HEK293 (cell line): ENCODE measurements around the gene BYSL.

Source experiments
- BCL11A ChIP-seq: fragments of 450-650 bp; formaldehyde crosslinking; IDR thresholded peaks from 2 replicates; pipeline ENCODE4 v1.5.1; 2016; ENCODE audit warnings: low read depth, missing biosample characterization, missing genetic modification characterization
- BCL11B ChIP-seq: fragments of 450-650 bp; formaldehyde crosslinking; IDR thresholded peaks from 2 replicates; pipeline ENCODE4 v1.5.1; 2016; ENCODE audit warnings: low read depth, missing biosample characterization, missing genetic modification characterization
- KLF9 ChIP-seq: fragments of 450-650 bp; formaldehyde crosslinking; IDR thresholded peaks from 2 replicates; pipeline ENCODE4 v1.5.1; 2016; ENCODE audit warnings: missing biosample characterization, missing genetic modification characterization, low read depth
- PRDM2 ChIP-seq: fragments of 450-650 bp; formaldehyde crosslinking; IDR thresholded peaks from 2 replicates; pipeline ENCODE4 v1.5.1; 2016; ENCODE audit warnings: missing biosample characterization, missing genetic modification characterization, borderline replicate concordance
- RBAK ChIP-seq: fragments of 450-650 bp; formaldehyde crosslinking; IDR thresholded peaks from 2 replicates; pipeline ENCODE4 v1.5.1; 2016; ENCODE audit warnings: missing biosample characterization, missing genetic modification characterization
- SCRT2 ChIP-seq: fragments of 450-650 bp; formaldehyde crosslinking; IDR thresholded peaks from 2 replicates; pipeline ENCODE4 v1.5.1; 2016; ENCODE audit warnings: missing biosample characterization, missing genetic modification characterization
- SETDB1 ChIP-seq: IDR thresholded peaks from one replicate; pipeline ENCODE4 v1.6.1; 2017; ENCODE audit warnings: mild to moderate bottlenecking, low read length, moderate library complexity, mixed read lengths; ENCODE audit not compliant: insufficient read length
- SP7 ChIP-seq: fragments of 450-650 bp; formaldehyde crosslinking; IDR thresholded peaks from 2 replicates; pipeline ENCODE4 v1.5.1; 2016; ENCODE audit warnings: missing biosample characterization, missing genetic modification characterization
- ZBTB49 ChIP-seq: fragments of 450-650 bp; formaldehyde crosslinking; IDR thresholded peaks from 2 replicates; pipeline ENCODE4 v1.5.1; 2016; ENCODE audit warnings: missing biosample characterization, missing genetic modification characterization, low read depth
- ZFP41 ChIP-seq: fragments of 450-650 bp; formaldehyde crosslinking; IDR thresholded peaks from 2 replicates; pipeline ENCODE4 v1.5.1; 2016; ENCODE audit warnings: missing biosample characterization, missing genetic modification characterization, borderline replicate concordance
- ZNF146 ChIP-seq: fragments of 450-650 bp; formaldehyde crosslinking; IDR thresholded peaks from 2 replicates; pipeline ENCODE4 v1.5.1; 2016; ENCODE audit warnings: missing biosample characterization, missing genetic modification characterization
- ZNF157 ChIP-seq: fragments of 450-650 bp; formaldehyde crosslinking; IDR thresholded peaks from 2 replicates; pipeline ENCODE4 v1.5.1; 2016; ENCODE audit warnings: missing biosample characterization, missing genetic modification characterization
- ZNF2 ChIP-seq: fragments of 450-650 bp; formaldehyde crosslinking; IDR thresholded peaks from 2 replicates; pipeline ENCODE4 v1.5.1; 2016; ENCODE audit warnings: missing biosample characterization, missing genetic modification characterization
- ZNF221 ChIP-seq: fragments of 450-650 bp; formaldehyde crosslinking; IDR thresholded peaks from 2 replicates; pipeline ENCODE4 v1.5.1; 2017; ENCODE audit warnings: missing biosample characterization, missing genetic modification characterization, borderline replicate concordance
- ZNF266 ChIP-seq: fragments of 450-650 bp; formaldehyde crosslinking; IDR thresholded peaks from 2 replicates; pipeline ENCODE4 v1.5.1; 2016; ENCODE audit warnings: missing biosample characterization, missing genetic modification characterization, low read depth
- ZNF324 ChIP-seq: fragments of 450-650 bp; formaldehyde crosslinking; IDR thresholded peaks from 2 replicates; pipeline ENCODE4 v1.5.1; 2016; ENCODE audit warnings: missing biosample characterization, missing genetic modification characterization
- ZNF394 ChIP-seq: fragments of 450-650 bp; formaldehyde crosslinking; IDR thresholded peaks from 2 replicates; pipeline ENCODE4 v1.5.1; 2016; ENCODE audit warnings: missing biosample characterization, missing genetic modification characterization, mild to moderate bottlenecking, moderate library complexity, borderline replicate concordance
- ZNF404 ChIP-seq: fragments of 450-650 bp; formaldehyde crosslinking; IDR thresholded peaks from 2 replicates; pipeline ENCODE4 v1.5.1; 2017; ENCODE audit warnings: missing biosample characterization, missing genetic modification characterization
- ZNF473 ChIP-seq: fragments of 450-650 bp; formaldehyde crosslinking; IDR thresholded peaks from 2 replicates; pipeline ENCODE4 v1.5.1; 2017; ENCODE audit warnings: missing biosample characterization, missing genetic modification characterization
- ZNF548 ChIP-seq: fragments of 450-650 bp; formaldehyde crosslinking; IDR thresholded peaks from 2 replicates; pipeline ENCODE4 v1.5.1; 2016; ENCODE audit warnings: missing biosample characterization, missing genetic modification characterization
- ZNF549 ChIP-seq: fragments of 450-650 bp; IDR thresholded peaks from 2 replicates; pipeline ENCODE4 v1.5.1; 2018; ENCODE audit warnings: missing biosample characterization, missing genetic modification characterization, mild to moderate bottlenecking, inconsistent platforms, moderate library complexity
- ZNF610 ChIP-seq: fragments of 450-650 bp; formaldehyde crosslinking; IDR thresholded peaks from 2 replicates; pipeline ENCODE4 v1.5.1; 2016; ENCODE audit warnings: missing biosample characterization, missing genetic modification characterization, borderline replicate concordance
- ZNF629 ChIP-seq: fragments of 450-650 bp; formaldehyde crosslinking; IDR thresholded peaks from 2 replicates; pipeline ENCODE4 v1.5.1; 2017; ENCODE audit warnings: missing biosample characterization, missing genetic modification characterization
- ZNF664 ChIP-seq: fragments of 450-650 bp; formaldehyde crosslinking; IDR thresholded peaks from 2 replicates; pipeline ENCODE4 v1.5.1; 2016; ENCODE audit warnings: missing biosample characterization, missing genetic modification characterization
- ZNF707 ChIP-seq: fragments of 450-650 bp; formaldehyde crosslinking; IDR thresholded peaks from 2 replicates; pipeline ENCODE4 v1.5.1; 2016; ENCODE audit warnings: missing biosample characterization, missing genetic modification characterization
- ZSCAN23 ChIP-seq: fragments of 450-650 bp; formaldehyde crosslinking; IDR thresholded peaks from 2 replicates; pipeline ENCODE4 v1.5.1; 2016; ENCODE audit warnings: missing biosample characterization, missing genetic modification characterization
- TF ChIP-seq, protein P1 (sequence below): fragments of 450-650 bp; formaldehyde crosslinking; IDR thresholded peaks from 2 replicates; pipeline ENCODE4 v1.5.1; 2016; ENCODE audit warnings: missing biosample characterization, missing genetic modification characterization
- TF ChIP-seq, protein P2 (sequence below): fragments of 450-650 bp; formaldehyde crosslinking; IDR thresholded peaks from 2 replicates; pipeline ENCODE4 v1.5.1; 2016; ENCODE audit warnings: missing biosample characterization, missing genetic modification characterization

The BYSL gene

DNA sequence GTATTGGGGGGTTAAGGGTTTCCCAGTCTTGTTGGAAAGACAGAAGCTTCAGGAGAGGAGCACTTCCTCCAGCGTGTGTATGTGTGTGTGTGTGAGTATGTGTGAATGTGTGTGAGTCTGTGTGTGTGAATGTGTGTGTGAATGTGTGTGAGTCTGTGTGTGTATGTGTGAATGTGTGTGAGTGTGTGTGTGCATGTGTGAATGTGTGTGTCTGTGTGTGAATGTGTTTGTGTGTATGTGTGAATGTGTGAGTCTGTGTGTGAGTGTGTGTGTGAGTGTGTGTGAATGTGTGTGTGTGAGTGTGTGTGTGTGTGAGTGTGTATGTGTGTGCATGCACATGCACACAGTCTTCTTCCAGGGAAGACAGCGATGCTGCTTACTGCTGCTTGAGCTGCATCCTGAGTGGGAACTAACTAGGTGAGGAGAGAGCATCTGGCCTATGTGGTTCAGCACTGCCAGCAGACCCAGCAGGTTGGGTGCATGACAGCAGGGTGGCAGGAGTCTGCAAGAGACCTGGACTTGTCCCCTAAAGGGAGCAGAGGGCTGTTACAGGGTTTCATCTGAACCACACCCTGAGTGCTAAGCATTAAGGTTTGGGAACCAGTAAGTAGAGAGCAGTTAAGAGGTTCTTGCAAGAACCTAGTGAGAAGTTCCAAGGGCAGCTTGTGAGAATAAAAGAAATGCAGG, 43.0 kb downstream of the BYSL start (continued):
- TF ChIP-seq ZNF221 (tag by site-specific recombination), result no peak
- TF ChIP-seq, protein P1, sequence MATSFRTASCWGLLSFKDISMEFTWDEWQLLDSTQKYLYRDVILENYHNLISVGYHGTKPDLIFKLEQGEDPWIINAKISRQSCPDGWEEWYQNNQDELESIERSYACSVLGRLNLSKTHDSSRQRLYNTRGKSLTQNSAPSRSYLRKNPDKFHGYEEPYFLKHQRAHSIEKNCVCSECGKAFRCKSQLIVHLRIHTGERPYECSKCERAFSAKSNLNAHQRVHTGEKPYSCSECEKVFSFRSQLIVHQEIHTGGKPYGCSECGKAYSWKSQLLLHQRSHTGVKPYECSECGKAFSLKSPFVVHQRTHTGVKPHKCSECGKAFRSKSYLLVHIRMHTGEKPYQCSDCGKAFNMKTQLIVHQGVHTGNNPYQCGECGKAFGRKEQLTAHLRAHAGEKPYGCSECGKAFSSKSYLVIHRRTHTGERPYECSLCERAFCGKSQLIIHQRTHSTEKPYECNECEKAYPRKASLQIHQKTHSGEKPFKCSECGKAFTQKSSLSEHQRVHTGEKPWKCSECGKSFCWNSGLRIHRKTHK (tag by site-specific recombination), result no peak
- TF ChIP-seq ZNF404 (tag by site-specific recombination), result no peak
- no peak for TF ChIP-seq ZNF394 (tag by site-specific recombination)
- no peak for TF ChIP-seq ZNF324
- no peak for TF ChIP-seq BCL11B (tag by site-specific recombination)
- no peak for TF ChIP-seq BCL11A (tag by site-specific recombination)
- no peak for TF ChIP-seq ZNF610 (tag by site-specific recombination)
- TF ChIP-seq RBAK (tag by site-specific recombination), result no peak
- no peak for TF ChIP-seq ZFP41
- TF ChIP-seq PRDM2 (tag by site-specific recombination), result 0 out of 2 replicates have a peak, but pooled peaks have one; percentile 19
- no peak for TF ChIP-seq ZBTB49 (tag by site-specific recombination)
- TF ChIP-seq ZNF548 (tag by site-specific recombination), result no peak
- TF ChIP-seq ZNF707 (tag by site-specific recombination), result no peak
- no peak for TF ChIP-seq ZNF473
- no peak for TF ChIP-seq ZNF2
- no peak for TF ChIP-seq SETDB1
- no peak for TF ChIP-seq ZNF629
- no peak for TF ChIP-seq SP7
- TF ChIP-seq ZNF549 (tag by site-specific recombination), result no peak
- no peak for TF ChIP-seq KLF9
- TF ChIP-seq ZSCAN23 (tag by site-specific recombination), result no peak; the same call in 1 of the 2 replicates
- no peak for TF ChIP-seq ZNF157 (tag by site-specific recombination)
- TF ChIP-seq ZNF146, result no peak
- TF ChIP-seq, protein P2, sequence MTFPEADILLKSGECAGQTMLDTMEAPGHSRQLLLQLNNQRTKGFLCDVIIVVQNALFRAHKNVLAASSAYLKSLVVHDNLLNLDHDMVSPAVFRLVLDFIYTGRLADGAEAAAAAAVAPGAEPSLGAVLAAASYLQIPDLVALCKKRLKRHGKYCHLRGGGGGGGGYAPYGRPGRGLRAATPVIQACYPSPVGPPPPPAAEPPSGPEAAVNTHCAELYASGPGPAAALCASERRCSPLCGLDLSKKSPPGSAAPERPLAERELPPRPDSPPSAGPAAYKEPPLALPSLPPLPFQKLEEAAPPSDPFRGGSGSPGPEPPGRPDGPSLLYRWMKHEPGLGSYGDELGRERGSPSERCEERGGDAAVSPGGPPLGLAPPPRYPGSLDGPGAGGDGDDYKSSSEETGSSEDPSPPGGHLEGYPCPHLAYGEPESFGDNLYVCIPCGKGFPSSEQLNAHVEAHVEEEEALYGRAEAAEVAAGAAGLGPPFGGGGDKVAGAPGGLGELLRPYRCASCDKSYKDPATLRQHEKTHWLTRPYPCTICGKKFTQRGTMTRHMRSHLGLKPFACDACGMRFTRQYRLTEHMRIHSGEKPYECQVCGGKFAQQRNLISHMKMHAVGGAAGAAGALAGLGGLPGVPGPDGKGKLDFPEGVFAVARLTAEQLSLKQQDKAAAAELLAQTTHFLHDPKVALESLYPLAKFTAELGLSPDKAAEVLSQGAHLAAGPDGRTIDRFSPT (tag by site-specific recombination), result no peak
- peak; percentile 12; the same call in 1 of the 2 replicates for TF ChIP-seq ZNF266
- TF ChIP-seq SCRT2 (tag by site-specific recombination), result no peak
- TF ChIP-seq ZNF664 (tag by site-specific recombination), result no peak
